ENCODE data around the gene CSRP2.

Gene CSRP2

GRCh38 chr12:76871082-76871481 lies 7.7 kb downstream of the CSRP2 start:
- TF ChIP-seq REST (IDR thresholded peaks at IDR 0.05; ENCODE audit: low read depth), result no peak
- TF ChIP-seq TCF12 (IDR thresholded peaks at IDR 0.05; ENCODE audit: low read depth), result no peak
- no peak for TF ChIP-seq CEBPB (IDR thresholded peaks at IDR 0.05)
- TF ChIP-seq TEAD4 (IDR thresholded peaks at IDR 0.05), result no peak
- no peak for TF ChIP-seq NFIC (IDR thresholded peaks at IDR 0.05)
- no peak for TF ChIP-seq EP300 (IDR thresholded peaks at IDR 0.05; ENCODE audit: borderline replicate concordance)
- no peak for TF ChIP-seq RAD21 (IDR thresholded peaks at IDR 0.05; ENCODE audit: low read depth)
- no peak for TF ChIP-seq FOXM1 (IDR thresholded peaks at IDR 0.05; ENCODE audit: borderline replicate concordance, low read depth)
- TF ChIP-seq MAX (IDR thresholded peaks at IDR 0.05), result no peak
- TF ChIP-seq USF1 (IDR thresholded peaks at IDR 0.05), result no peak
- TF ChIP-seq YY1 (IDR thresholded peaks at IDR 0.05; ENCODE audit: low read depth), result no peak
- TF ChIP-seq CREB1 (IDR thresholded peaks at IDR 0.05; ENCODE audit: low read depth), result no peak

GRCh38 chr12:76866726-76867125 lies 12.1 kb downstream of the CSRP2 start:
- TF ChIP-seq NFIC (IDR thresholded peaks at IDR 0.05) (no peak), YY1 (IDR thresholded peaks at IDR 0.05; ENCODE audit: low read depth) (no peak), CREB1 (IDR thresholded peaks at IDR 0.05; ENCODE audit: low read depth) (no peak), TEAD4 (IDR thresholded peaks at IDR 0.05) (no peak), EP300 (IDR thresholded peaks at IDR 0.05; ENCODE audit: borderline replicate concordance) (no peak), USF1 (IDR thresholded peaks at IDR 0.05) (no peak), MAX (IDR thresholded peaks at IDR 0.05) (no peak), TCF12 (IDR thresholded peaks at IDR 0.05; ENCODE audit: low read depth) (no peak)

- TF ChIP-seq ZBTB7A (IDR thresholded peaks at IDR 0.05; ENCODE audit: low read depth), result no peak
- TF ChIP-seq USF1 (IDR thresholded peaks at IDR 0.05), result no peak
- TF ChIP-seq RAD21 (IDR thresholded peaks at IDR 0.05; ENCODE audit: low read depth), result no peak
- no peak for TF ChIP-seq EGR1 (IDR thresholded peaks at IDR 0.05)
- no peak for TF ChIP-seq NFIC (IDR thresholded peaks at IDR 0.05)
- TF ChIP-seq FOXM1 (IDR thresholded peaks at IDR 0.05; ENCODE audit: borderline replicate concordance, low read depth), result no peak
- no peak for TF ChIP-seq YY1 (IDR thresholded peaks at IDR 0.05; ENCODE audit: low read depth)
- no peak for TF ChIP-seq CEBPB (IDR thresholded peaks at IDR 0.05)
- TF ChIP-seq CREB1 (IDR thresholded peaks at IDR 0.05; ENCODE audit: low read depth), result no peak
Observed at GRCh38 chr12:76866151-76866567, 12.7 kb downstream of the CSRP2 start.

- no peak for TF ChIP-seq USF1 (IDR thresholded peaks at IDR 0.05)
- no peak for TF ChIP-seq FOXM1 (IDR thresholded peaks at IDR 0.05; ENCODE audit: borderline replicate concordance, low read depth)
- TF ChIP-seq CEBPB (IDR thresholded peaks at IDR 0.05), result no peak
- TF ChIP-seq RAD21 (IDR thresholded peaks at IDR 0.05; ENCODE audit: low read depth), result no peak
- TF ChIP-seq TAF1 (IDR thresholded peaks at IDR 0.05; ENCODE audit: low read depth), result no peak
- no peak for TF ChIP-seq TEAD4 (IDR thresholded peaks at IDR 0.05)
- TF ChIP-seq NFIC (IDR thresholded peaks at IDR 0.05), result no peak
- TF ChIP-seq REST (IDR thresholded peaks at IDR 0.05; ENCODE audit: low read depth), result no peak
- no peak for TF ChIP-seq ZBTB7A (IDR thresholded peaks at IDR 0.05; ENCODE audit: low read depth)
- TF ChIP-seq TCF12 (IDR thresholded peaks at IDR 0.05; ENCODE audit: low read depth), result no peak
- no peak for TF ChIP-seq YY1 (IDR thresholded peaks at IDR 0.05; ENCODE audit: low read depth)
- TF ChIP-seq MAX (IDR thresholded peaks at IDR 0.05), result no peak
- TF ChIP-seq EGR1 (IDR thresholded peaks at IDR 0.05), result no peak
- TF ChIP-seq EP300 (IDR thresholded peaks at IDR 0.05; ENCODE audit: borderline replicate concordance), result no peak
- TF ChIP-seq CREB1 (IDR thresholded peaks at IDR 0.05; ENCODE audit: low read depth), result no peak
Observed at GRCh38 chr12:76864791-76865400, 13.9 kb downstream of the CSRP2 start.

GRCh38 chr12:76863837-76864236 lies 15.0 kb downstream of the CSRP2 start:
- TF ChIP-seq USF1 (IDR thresholded peaks at IDR 0.05) (no peak), EP300 (IDR thresholded peaks at IDR 0.05; ENCODE audit: borderline replicate concordance) (no peak), RAD21 (IDR thresholded peaks at IDR 0.05; ENCODE audit: low read depth) (no peak), NFIC (IDR thresholded peaks at IDR 0.05) (no peak), CREB1 (IDR thresholded peaks at IDR 0.05; ENCODE audit: low read depth) (no peak), TEAD4 (IDR thresholded peaks at IDR 0.05) (no peak)

All from Ishikawa (cell line).